Activated CD4-positive, CD25-positive, alpha-beta regulatory T cell treated with anti-CD3 and anti-CD28 coated beads, Interleukin-2, amount 50 U/mL, for 16 hours (primary cell): ENCODE data around the gene PDC.
"Not testable (repeated sequence)": the region's sequence is repeated elsewhere in the genome, so short reads cannot be mapped to it uniquely, and the experiment has no call there.

Source experiments
- DNase-seq: peaks from one replicate; pipeline ENCODE4 v3.0.0-alpha.2; 2020; ENCODE audit warnings: low read depth, low spot score

Gene PDC

GRCh38 chr1:186465946-186466345 is 5.0 kb upstream of the PDC start:
- no peak for DNase-seq

DNA sequence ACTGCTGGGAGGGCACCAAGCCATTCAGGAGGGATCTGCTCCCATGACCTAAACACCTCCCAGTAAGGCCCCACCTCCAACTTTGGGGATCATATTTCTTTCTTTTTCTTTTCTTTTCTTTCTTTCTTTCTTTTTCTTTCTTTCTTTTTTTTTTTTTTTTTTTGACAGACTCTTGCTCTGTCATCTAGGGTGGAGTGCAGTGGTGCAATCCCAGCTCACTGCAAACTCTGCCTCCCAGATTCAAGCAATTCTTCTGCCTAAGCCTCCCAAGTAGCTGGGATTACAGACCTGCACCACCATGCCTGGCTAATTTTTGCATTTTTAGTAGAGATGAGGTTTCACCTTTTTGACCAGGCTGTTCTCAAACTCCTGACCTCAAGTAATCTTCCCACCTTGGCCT is 4.6 kb upstream of the PDC start:
- not testable (repeated sequence) for DNase-seq

DNA sequence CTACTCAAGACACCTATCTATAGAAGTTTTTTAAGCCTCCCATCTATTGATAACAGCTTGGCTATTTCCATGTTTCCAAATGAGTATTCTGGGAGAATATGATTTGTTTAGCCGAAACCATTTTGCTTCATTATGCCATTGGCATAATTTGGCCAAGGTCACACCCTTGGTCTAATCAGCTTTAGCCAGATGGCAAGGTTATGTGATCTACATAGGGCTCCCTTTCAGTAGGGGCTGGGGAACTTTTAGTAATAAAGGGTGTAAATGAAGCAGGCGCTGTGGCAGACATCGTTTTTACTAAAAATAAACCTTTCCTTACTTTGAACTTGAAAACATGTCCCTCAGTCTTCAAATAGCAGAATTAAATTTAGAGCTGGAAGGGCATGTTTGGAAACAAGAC is 3.0 kb upstream of the PDC start:
- DNase-seq: no peak

- no peak for DNase-seq
Observed at GRCh38 chr1:186463511-186463910, 2.6 kb upstream of the PDC start.

- not testable (repeated sequence) for DNase-seq
Observed at GRCh38 chr1:186459161-186459560, 1.8 kb downstream of the PDC start.

DNA sequence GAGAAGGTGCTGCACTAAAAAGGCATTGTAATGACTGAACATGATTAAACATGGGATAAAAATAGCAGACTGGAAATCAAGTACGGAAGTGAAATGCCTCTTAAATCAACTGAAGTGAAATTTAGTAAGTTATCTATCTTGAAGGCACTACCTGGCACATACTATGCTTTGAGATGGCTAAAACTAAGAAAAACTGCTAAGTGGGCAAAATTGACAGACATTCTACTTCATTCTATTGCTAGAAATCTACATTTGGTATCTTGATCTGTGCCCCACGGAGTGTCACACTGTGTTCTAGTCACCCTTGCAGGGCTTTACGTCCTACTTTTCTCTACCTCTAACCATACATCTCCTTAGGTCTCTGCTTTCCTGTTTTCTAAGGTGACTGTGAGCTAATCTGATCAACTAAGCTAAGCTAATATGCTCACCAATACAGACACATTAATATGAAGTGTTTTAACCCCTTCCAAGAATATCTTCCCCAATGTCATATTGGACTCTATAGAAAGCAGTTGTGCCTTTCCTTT is 4.1 kb downstream of the PDC start:
- DNase-seq: no peak

- DNase-seq: no peak
Observed at GRCh38 chr1:186454981-186455380, 5.9 kb downstream of the PDC start.

DNA sequence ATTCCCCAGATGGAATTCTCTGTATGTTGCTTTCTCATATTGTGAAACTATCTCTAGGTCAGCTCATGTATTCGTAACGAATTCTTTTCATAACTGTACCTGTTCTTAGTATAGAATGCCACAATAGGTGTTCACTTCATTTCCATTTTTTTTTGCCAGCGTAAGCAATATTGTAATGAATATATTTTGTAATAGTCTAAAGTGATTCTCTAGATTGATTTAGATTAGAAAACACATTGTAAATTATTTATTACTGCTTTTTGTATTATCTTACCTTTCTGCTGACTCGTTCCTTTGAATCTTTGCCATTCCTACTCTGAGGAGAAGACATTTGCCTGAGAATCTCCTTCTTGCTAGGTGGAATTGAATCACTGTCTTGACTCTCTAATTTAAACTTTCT is 14.8 kb downstream of the PDC start:
- no peak for DNase-seq

GRCh38 chr1:186443638-186444037 is 17.3 kb downstream of the PDC start:
- no peak for DNase-seq

DNA sequence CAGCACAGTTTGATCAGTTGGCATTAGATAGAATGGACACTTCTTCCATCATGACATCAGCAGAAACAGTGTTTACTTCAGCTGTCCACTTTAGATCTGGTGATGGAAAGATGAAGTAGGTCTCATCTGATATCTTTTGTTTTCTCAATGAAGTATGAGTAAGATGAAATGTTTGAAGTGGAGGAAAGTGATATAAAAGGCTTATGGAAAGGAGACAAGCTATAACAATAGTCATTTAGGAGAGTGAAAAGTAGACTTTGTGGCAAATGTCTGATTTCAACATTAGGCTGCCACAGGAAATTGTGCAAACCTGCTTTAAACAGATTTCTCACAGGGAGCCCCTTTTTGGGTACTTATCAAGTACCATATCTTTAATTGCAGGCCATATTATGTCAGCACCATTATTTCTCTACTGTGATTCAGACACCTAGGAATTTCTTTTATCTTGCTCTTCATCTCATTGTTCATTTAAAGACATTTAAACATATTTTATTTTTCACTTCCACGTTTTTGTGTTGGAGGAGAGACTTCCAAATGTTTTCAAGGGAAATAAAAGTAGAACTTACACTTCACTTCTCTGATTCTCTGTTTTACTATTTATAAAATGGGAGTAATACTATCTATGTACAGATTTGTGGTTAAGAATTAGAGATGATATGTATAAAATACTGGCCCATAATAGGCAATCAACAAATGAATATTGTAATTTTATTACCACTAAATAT is 18.1 kb downstream of the PDC start:
- no peak for DNase-seq

GRCh38 chr1:186440584-186440983 is 20.3 kb downstream of the PDC start:
- no peak for DNase-seq

DNA sequence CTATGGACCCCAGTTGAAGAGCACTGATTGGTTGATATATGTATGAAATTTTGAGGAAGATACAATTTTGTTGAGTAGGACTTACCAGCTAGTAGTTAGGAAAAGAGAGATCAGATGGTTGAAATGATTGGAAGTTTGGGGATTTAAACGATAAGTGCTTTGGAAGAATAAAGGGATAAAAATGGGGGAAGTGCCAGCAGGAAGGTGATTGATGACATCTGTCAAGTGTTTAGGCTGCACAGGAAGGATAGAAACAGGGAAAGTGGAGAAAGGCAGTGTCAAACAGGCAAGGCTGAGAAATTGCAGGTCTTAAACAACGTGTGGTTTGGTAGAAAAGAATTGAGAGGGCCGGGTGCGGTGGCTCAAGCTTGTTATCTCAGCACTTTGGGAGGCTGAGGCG is 22.3 kb downstream of the PDC start:
- no peak for DNase-seq

DNA sequence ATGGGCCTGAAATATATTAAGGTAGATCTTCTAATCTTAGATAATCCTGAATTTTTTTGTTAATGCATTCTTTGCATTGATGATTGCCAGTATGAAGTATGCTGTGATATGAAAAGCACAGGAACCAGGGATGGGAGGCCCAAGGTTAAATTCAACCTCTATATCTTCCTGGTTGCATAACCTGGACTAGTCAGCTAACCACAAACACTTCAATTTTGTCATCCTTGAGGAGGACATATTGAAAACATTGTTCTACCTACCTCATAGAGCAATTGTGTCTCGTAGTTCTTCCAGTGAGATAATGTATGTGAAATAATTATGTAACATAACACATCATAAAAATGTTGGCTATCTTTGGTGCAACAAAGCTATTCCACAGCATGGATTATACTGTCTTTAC is 25.6 kb downstream of the PDC start:
- no peak for DNase-seq

- DNase-seq: no peak
Observed at GRCh38 chr1:186429017-186429416, 31.9 kb downstream of the PDC start.

DNA sequence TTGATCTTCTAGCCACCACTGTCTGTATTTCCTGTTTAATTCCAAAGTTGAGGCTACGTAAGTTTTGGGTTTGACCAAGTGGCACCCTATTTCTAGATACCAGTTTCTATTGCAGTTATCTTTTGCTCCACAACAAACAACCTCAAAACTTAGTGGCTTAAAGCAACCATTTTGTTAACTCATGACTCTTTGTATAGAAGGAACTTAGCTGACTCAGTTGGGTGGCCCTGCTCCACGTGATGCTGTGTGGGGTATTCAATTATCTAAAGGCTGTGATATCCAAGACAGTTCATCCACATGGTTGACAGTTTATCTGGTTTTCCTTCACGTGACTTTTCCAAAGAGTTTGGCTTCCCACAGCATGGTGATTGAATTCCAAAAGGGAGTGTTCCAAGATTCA is 34.8 kb downstream of the PDC start:
- DNase-seq: no peak

- no peak for DNase-seq
Observed at GRCh38 chr1:186424539-186424938, 36.4 kb downstream of the PDC start.

DNA sequence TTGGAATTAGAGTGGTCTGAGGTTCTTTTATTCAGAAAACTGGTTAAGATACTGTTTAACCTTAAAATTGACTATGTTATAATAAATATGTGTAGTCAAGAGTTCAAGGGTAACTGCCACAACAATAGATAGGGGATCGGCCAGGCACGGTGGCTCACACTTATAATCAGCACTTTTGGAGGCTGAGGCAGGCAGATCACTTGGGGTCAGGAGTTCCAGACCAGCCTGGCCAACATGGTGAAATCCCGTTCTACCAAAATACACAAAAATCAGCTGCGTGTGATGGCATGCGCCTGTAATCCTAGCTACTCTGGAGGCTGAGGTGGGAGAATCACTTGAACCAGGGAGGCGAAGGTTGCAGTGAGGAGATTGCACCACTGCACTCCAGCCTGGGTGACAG is 39.5 kb downstream of the PDC start:
- no peak for DNase-seq

DNA sequence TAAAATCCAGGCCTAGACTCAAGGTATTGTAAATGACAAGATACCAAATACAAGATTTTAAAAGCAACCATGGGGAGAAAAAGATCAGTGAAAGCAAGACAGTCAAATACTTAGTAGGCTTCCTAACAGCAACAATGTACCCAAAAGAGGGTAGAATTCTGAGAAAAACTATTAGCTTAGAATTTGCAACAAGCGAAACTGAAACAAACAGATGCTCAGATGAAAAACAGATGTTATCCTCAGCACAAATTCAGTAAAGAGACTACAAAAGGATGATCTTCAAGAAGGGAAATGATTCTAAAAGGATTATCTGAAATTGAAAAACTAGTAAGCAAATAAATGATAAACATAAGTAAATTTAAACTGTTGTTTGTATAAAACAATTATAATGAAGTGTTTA is 40.0 kb downstream of the PDC start:
- no peak for DNase-seq

DNA sequence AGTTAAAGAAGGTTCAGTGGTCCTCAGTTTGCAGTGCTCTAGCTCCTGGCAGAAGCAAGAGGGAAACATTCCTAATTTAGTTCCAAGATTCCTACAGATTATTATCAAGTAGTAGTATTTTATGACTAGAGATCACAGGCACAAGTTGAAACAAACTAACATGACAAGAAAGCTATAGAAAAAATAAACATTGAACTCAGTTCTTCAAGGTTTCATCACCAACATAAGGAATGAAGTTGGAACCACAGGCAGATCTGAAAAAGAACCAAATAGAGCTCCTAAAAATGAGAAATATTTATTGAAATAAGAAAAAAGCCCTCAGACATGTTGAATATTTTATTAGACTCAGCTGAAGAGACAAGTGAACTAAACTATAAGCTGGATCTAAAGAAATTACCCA is 40.6 kb downstream of the PDC start:
- no peak for DNase-seq

- DNase-seq: no peak
Observed at GRCh38 chr1:186418503-186418902, 42.4 kb downstream of the PDC start.

- no peak for DNase-seq
Observed at GRCh38 chr1:186413319-186413718, 47.6 kb downstream of the PDC start.

DNA sequence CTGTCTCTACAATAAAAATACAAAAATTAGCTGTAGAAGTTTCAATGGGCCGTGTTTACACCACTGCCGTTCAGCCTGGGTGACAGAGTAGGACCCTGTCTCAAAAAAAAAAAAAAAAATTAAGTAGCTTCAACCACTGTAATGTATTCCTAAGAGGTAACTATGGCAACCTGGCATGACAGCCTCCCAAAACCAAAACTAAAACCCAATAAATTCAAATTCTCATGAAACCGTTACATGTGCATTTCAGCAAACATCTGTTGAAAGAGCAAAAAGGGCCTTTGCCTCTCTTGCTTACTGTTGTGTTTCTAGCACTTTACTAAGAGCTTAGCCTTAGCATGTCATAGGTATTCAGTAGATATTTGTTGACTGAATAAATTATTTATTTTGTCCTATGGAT is 51.8 kb downstream of the PDC start:
- DNase-seq: no peak

DNA sequence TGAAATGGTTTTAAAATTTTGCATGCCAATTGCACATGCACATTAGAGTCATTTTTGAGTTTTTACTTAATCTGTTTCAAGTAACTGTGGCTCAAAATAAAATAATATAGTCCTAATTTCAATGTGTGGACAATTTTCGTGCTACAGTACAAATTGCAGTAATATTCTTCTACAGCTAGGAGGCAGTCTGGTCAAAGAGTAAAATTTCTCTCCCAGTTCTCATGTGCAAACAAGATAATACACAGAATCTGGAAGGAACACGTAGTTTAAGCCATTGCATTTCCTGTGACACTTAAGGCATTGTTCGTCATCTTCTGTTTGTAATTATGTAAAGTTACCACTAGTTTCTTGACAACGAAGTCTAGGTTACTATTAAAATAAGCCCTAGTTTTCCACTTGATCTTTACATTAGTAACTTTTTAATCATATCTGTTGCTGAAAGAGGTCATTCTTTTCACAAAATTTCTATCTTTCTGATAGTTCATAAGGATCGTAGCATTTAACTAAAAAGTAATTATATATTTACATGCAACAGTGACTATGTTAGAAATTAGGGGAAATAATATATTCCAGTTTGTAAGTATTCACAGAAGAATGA is 56.4 kb downstream of the PDC start:
- no peak for DNase-seq

- no peak for DNase-seq
Observed at GRCh38 chr1:186403632-186404031, 57.3 kb downstream of the PDC start.
